GM23248 (cell line): ENCODE results near the gene PRR5L. TPM values are rescaled to one million over a fixed set of nuclear protein-coding genes. Genes with fewer than 3 reads are reported as not detected.

Source experiments
- DNase-seq: peaks from one replicate; pipeline ENCODE4 v3.0.0-alpha.2; 2015
- H2AFZ ChIP-seq: fragments of 200-600 bp; sonication (generic); 2 replicates; pipeline ENCODE4 v1.6.1; 2016; ENCODE audit warnings: antibody characterized with exemption
- H3F3A ChIP-seq: fragments of 200-600 bp; sonication (generic); 2 replicates; pipeline ENCODE4 v1.6.1; 2016; ENCODE audit warnings: mild to moderate bottlenecking, antibody characterized with exemption, mixed run types; ENCODE audit not compliant: insufficient read depth
- H3K27ac ChIP-seq: fragments of 200-600 bp; sonication (generic); 2 replicates; pipeline ENCODE4 v1.5.1; 2016; ENCODE audit warnings: mild to moderate bottlenecking
- H3K27me3 ChIP-seq: fragments of 200-600 bp; sonication (generic); replicated peaks from 2 replicates; pipeline ENCODE4 v1.6.1; 2016; ENCODE audit warnings: mild to moderate bottlenecking; ENCODE audit not compliant: insufficient read depth
- H3K36me3 ChIP-seq: fragments of 200-600 bp; sonication (generic); 2 replicates; pipeline ENCODE4 v1.6.1; 2016; ENCODE audit warnings: low read depth, mild to moderate bottlenecking
- H3K4me1 ChIP-seq: fragments of 200-600 bp; sonication (generic); 2 replicates; pipeline ENCODE4 v1.6.1; 2016; ENCODE audit warnings: mild to moderate bottlenecking; ENCODE audit not compliant: insufficient read depth
- H3K4me2 ChIP-seq: fragments of 200-600 bp; sonication (generic); one replicate; pipeline ENCODE4 v1.6.1; 2016; ENCODE audit warnings: mild to moderate bottlenecking; ENCODE audit not compliant: unreplicated experiment
- H3K4me3 ChIP-seq: fragments of 200-600 bp; sonication (generic); 2 replicates; pipeline ENCODE4 v1.5.1; 2016; ENCODE audit warnings: mild to moderate bottlenecking
- H3K79me2 ChIP-seq: fragments of 200-600 bp; sonication (generic); 2 replicates; pipeline ENCODE4 v1.6.1; 2016; ENCODE audit warnings: mild to moderate bottlenecking; ENCODE audit not compliant: insufficient read depth
- H3K9ac ChIP-seq: fragments of 200-600 bp; sonication (generic); 2 replicates; pipeline ENCODE4 v1.6.1; 2016; ENCODE audit warnings: mild to moderate bottlenecking
- H3K9me2 ChIP-seq: fragments of 200-600 bp; sonication (generic); 2 replicates; pipeline ENCODE4 v1.6.1; 2016; ENCODE audit warnings: mixed run types, mild to moderate bottlenecking, moderate library complexity; ENCODE audit not compliant: insufficient read depth
- H3K9me3 ChIP-seq: fragments of 200-600 bp; sonication (generic); one replicate; pipeline ENCODE4 v1.6.1; 2017; ENCODE audit warnings: low read depth
- H4K20me1 ChIP-seq: fragments of 200-600 bp; sonication (generic); 2 replicates; pipeline ENCODE4 v1.6.0; 2016; ENCODE audit not compliant: insufficient read depth
- EZH2 ChIP-seq: fragments of 200-600 bp; sonication (generic); IDR thresholded peaks from 2 replicates; pipeline ENCODE4 v1.6.1; 2018; ENCODE audit warnings: antibody characterized with exemption, mild to moderate bottlenecking; ENCODE audit not compliant: insufficient read depth, poor library complexity, severe bottlenecking
- EZH2phosphoT487 ChIP-seq: fragments of 200-600 bp; sonication (generic); IDR thresholded peaks from 2 replicates; pipeline ENCODE4 v1.6.1; 2018; ENCODE audit warnings: antibody characterized with exemption, moderate library complexity, mild to moderate bottlenecking, low read depth; ENCODE audit not compliant: insufficient read depth
- WGBS, 2 experiments: methylation state at CpG; one replicate each; pipeline ENCODE4 v1.1.6; 2015 to 2017; ENCODE audit warnings: low lambda C conversion rate in 2 of 2, low coverage in 1 of 2; ENCODE audit errors: missing lambda C conversion rate in 2 of 2; 5-methylcytosine and 5-hydroxymethylcytosine counted together
- in situ Hi-C: fragments of 300-500 bp; cut with MboI; formaldehyde crosslinking; loops from 2 replicates; pipeline ENCODE4 v1.15.0; 2020
- polyA plus RNA-seq: library from polyadenylated mRNA; unstranded; fragments of >200 nt; fragmentation: Nextera tagmentation; extraction: Ambion mirVana; gene quantifications from 2 replicates; pipeline ENCODE4 v1.2.1, GENCODE V29; 2016
- total RNA-seq: library from RNA; depleted of rRNA; stranded (reverse); fragments of >200 nt; shearing (Covaris generic); gene quantifications from 2 replicates; pipeline ENCODE4 v1.2.3, GENCODE V29; 2014

PRR5L gene
- total and polyA plus RNA-seq, 2 experiments from 2014 or later, result 9.0 to 29.8 TPM

- no peak for DNase-seq
- Histone ChIP-seq H3K9me3 (no peaks in the 10 kb centered on the region), H3F3A (peaks cover 8% of the 10 kb centered on the region; the same call in 1 of the 2 replicates), H3K4me2 (no peak overlapping the region), H3K27ac (no peak overlapping the region), H3K9ac (no peak overlapping the region), H3K27me3 (no peaks in the 10 kb centered on the region), H3K9me2 (no peaks in the 10 kb centered on the region), H3K36me3 (0 out of 2 replicates have a peak, but pooled peaks cover 3% of the 10 kb centered on the region), H2AFZ (no peak overlapping the region), H3K79me2 (no peaks in the 10 kb centered on the region), H4K20me1 (no peaks in the 10 kb centered on the region), H3K4me3 (no peak overlapping the region), H3K4me1 (peaks cover 13% of the 10 kb centered on the region)
- WGBS, 2 experiments, result 80% methylated on average over 3 of the region's 3 CpGs
- in situ Hi-C loops, result no loop called here
- TF ChIP-seq EZH2 (no peak), EZH2phosphoT487 (no peak)
Measured at GRCh38 chr11:36463781-36464180, 167.7 kb downstream of the PRR5L start.

GRCh38 chr11:36464720-36465119 lies 168.6 kb downstream of the PRR5L start:
- Histone ChIP-seq H2AFZ (no peak overlapping the region), H3K9me3 (no peaks in the 10 kb centered on the region), H3K4me2 (no peak overlapping the region), H3K79me2 (no peaks in the 10 kb centered on the region), H3K27me3 (no peaks in the 10 kb centered on the region), H3K9me2 (no peaks in the 10 kb centered on the region), H3K4me3 (no peak overlapping the region), H4K20me1 (no peaks in the 10 kb centered on the region), H3K4me1 (peaks cover 23% of the 10 kb centered on the region), H3K9ac (no peak overlapping the region), H3F3A (peaks cover 18% of the 10 kb centered on the region), H3K36me3 (0 out of 2 replicates have a peak, but pooled peaks cover 3% of the 10 kb centered on the region), H3K27ac (no peak overlapping the region)
- TF ChIP-seq EZH2phosphoT487 (no peak), EZH2 (no peak)
- in situ Hi-C loops, result no loop called here
- no peak for DNase-seq
- WGBS, 2 experiments, result 81 to 89% methylated on average over 3 of the region's 3 CpGs

GRCh38 chr11:36465449-36466163 lies 169.5 kb downstream of the PRR5L start:
- Histone ChIP-seq H4K20me1 (no peaks in the 10 kb centered on the region), H3K36me3 (0 out of 2 replicates have a peak, but pooled peaks cover 3% of the 10 kb centered on the region), H3K9me2 (no peaks in the 10 kb centered on the region), H3K79me2 (no peaks in the 10 kb centered on the region), H3K27me3 (no peaks in the 10 kb centered on the region), H3K4me2 (no peak overlapping the region), H2AFZ (no peak overlapping the region), H3F3A (peaks cover 26% of the 10 kb centered on the region), H3K4me1 (peaks cover 31% of the 10 kb centered on the region), H3K9me3 (no peaks in the 10 kb centered on the region), H3K27ac (no peak overlapping the region), H3K9ac (no peak overlapping the region), H3K4me3 (no peak overlapping the region)
- no peak for TF ChIP-seq EZH2
- no peak for TF ChIP-seq EZH2phosphoT487
- in situ Hi-C loops, result no loop called here
- DNase-seq, result peak; percentile 10
- 97% methylated on average over 4 of the region's 4 CpGs for WGBS, 2 experiments

- H3K4me3 ChIP-seq, result no peak overlapping the region
- in situ Hi-C loops, result no loop called here
- WGBS, 2 experiments, result 96 to 100% methylated on average over 3 of the region's 3 CpGs
Measured at GRCh38 chr11:36467012-36467411, 170.9 kb downstream of the PRR5L start.

More at GRCh38 chr11:36467012-36467411, 170.9 kb downstream of the PRR5L start:
- H3K27ac ChIP-seq, result no peak overlapping the region
- DNase-seq, result no peak
- H3K9me2 ChIP-seq, result no peaks in the 10 kb centered on the region
- no peak overlapping the region for H3K4me2 ChIP-seq
- TF ChIP-seq EZH2phosphoT487 (no peak), EZH2 (no peak)
- no peaks in the 10 kb centered on the region for H3K79me2 ChIP-seq
- no peaks in the 10 kb centered on the region for H4K20me1 ChIP-seq
- peaks cover 35% of the 10 kb centered on the region for H3K4me1 ChIP-seq
- H3F3A ChIP-seq, result peaks cover 32% of the 10 kb centered on the region
- 0 out of 2 replicates have a peak, but pooled peaks cover 3% of the 10 kb centered on the region for H3K36me3 ChIP-seq
- H3K27me3 ChIP-seq, result no peaks in the 10 kb centered on the region
- H3K9ac ChIP-seq, result no peak overlapping the region
- no peak overlapping the region for H2AFZ ChIP-seq
- no peaks in the 10 kb centered on the region for H3K9me3 ChIP-seq
